GM23248 (cell line): ENCODE measurements around the gene SLC35G6. TPM values are rescaled to one million over a fixed set of nuclear protein-coding genes. Genes with fewer than 3 reads are reported as not detected.

Experiments used
- DNase-seq: peaks from one replicate; pipeline ENCODE4 v3.0.0-alpha.2; 2015
- H2AFZ ChIP-seq: fragments of 200-600 bp; sonication (generic); 2 replicates; pipeline ENCODE4 v1.6.1; 2016; ENCODE audit warnings: antibody characterized with exemption
- H3F3A ChIP-seq: fragments of 200-600 bp; sonication (generic); 2 replicates; pipeline ENCODE4 v1.6.1; 2016; ENCODE audit warnings: mild to moderate bottlenecking, antibody characterized with exemption, mixed run types; ENCODE audit not compliant: insufficient read depth
- H3K27ac ChIP-seq: fragments of 200-600 bp; sonication (generic); 2 replicates; pipeline ENCODE4 v1.5.1; 2016; ENCODE audit warnings: mild to moderate bottlenecking
- H3K27me3 ChIP-seq: fragments of 200-600 bp; sonication (generic); replicated peaks from 2 replicates; pipeline ENCODE4 v1.6.1; 2016; ENCODE audit warnings: mild to moderate bottlenecking; ENCODE audit not compliant: insufficient read depth
- H3K36me3 ChIP-seq: fragments of 200-600 bp; sonication (generic); 2 replicates; pipeline ENCODE4 v1.6.1; 2016; ENCODE audit warnings: low read depth, mild to moderate bottlenecking
- H3K4me1 ChIP-seq: fragments of 200-600 bp; sonication (generic); 2 replicates; pipeline ENCODE4 v1.6.1; 2016; ENCODE audit warnings: mild to moderate bottlenecking; ENCODE audit not compliant: insufficient read depth
- H3K4me2 ChIP-seq: fragments of 200-600 bp; sonication (generic); one replicate; pipeline ENCODE4 v1.6.1; 2016; ENCODE audit warnings: mild to moderate bottlenecking; ENCODE audit not compliant: unreplicated experiment
- H3K4me3 ChIP-seq: fragments of 200-600 bp; sonication (generic); 2 replicates; pipeline ENCODE4 v1.5.1; 2016; ENCODE audit warnings: mild to moderate bottlenecking
- H3K79me2 ChIP-seq: fragments of 200-600 bp; sonication (generic); 2 replicates; pipeline ENCODE4 v1.6.1; 2016; ENCODE audit warnings: mild to moderate bottlenecking; ENCODE audit not compliant: insufficient read depth
- H3K9ac ChIP-seq: fragments of 200-600 bp; sonication (generic); 2 replicates; pipeline ENCODE4 v1.6.1; 2016; ENCODE audit warnings: mild to moderate bottlenecking
- H3K9me2 ChIP-seq: fragments of 200-600 bp; sonication (generic); 2 replicates; pipeline ENCODE4 v1.6.1; 2016; ENCODE audit warnings: mixed run types, mild to moderate bottlenecking, moderate library complexity; ENCODE audit not compliant: insufficient read depth
- H3K9me3 ChIP-seq: fragments of 200-600 bp; sonication (generic); one replicate; pipeline ENCODE4 v1.6.1; 2017; ENCODE audit warnings: low read depth
- H4K20me1 ChIP-seq: fragments of 200-600 bp; sonication (generic); 2 replicates; pipeline ENCODE4 v1.6.0; 2016; ENCODE audit not compliant: insufficient read depth
- EZH2 ChIP-seq: fragments of 200-600 bp; sonication (generic); IDR thresholded peaks from 2 replicates; pipeline ENCODE4 v1.6.1; 2018; ENCODE audit warnings: antibody characterized with exemption, mild to moderate bottlenecking; ENCODE audit not compliant: insufficient read depth, poor library complexity, severe bottlenecking
- EZH2phosphoT487 ChIP-seq: fragments of 200-600 bp; sonication (generic); IDR thresholded peaks from 2 replicates; pipeline ENCODE4 v1.6.1; 2018; ENCODE audit warnings: antibody characterized with exemption, moderate library complexity, mild to moderate bottlenecking, low read depth; ENCODE audit not compliant: insufficient read depth
- WGBS, 2 experiments: methylation state at CpG; one replicate each; pipeline ENCODE4 v1.1.6; 2015 to 2017; ENCODE audit warnings: low lambda C conversion rate in 2 of 2, low coverage in 1 of 2; ENCODE audit errors: missing lambda C conversion rate in 2 of 2; 5-methylcytosine and 5-hydroxymethylcytosine counted together
- in situ Hi-C: fragments of 300-500 bp; cut with MboI; formaldehyde crosslinking; loops from 2 replicates; pipeline ENCODE4 v1.15.0; 2020
- polyA plus RNA-seq: library from polyadenylated mRNA; unstranded; fragments of >200 nt; fragmentation: Nextera tagmentation; extraction: Ambion mirVana; gene quantifications from 2 replicates; pipeline ENCODE4 v1.2.1, GENCODE V29; 2016
- total RNA-seq: library from RNA; depleted of rRNA; stranded (reverse); fragments of >200 nt; shearing (Covaris generic); gene quantifications from 2 replicates; pipeline ENCODE4 v1.2.3, GENCODE V29; 2014

Gene SLC35G6
- total and polyA plus RNA-seq, 2 experiments from 2014 or later: 0.14 TPM; not detected in 1

DNA sequence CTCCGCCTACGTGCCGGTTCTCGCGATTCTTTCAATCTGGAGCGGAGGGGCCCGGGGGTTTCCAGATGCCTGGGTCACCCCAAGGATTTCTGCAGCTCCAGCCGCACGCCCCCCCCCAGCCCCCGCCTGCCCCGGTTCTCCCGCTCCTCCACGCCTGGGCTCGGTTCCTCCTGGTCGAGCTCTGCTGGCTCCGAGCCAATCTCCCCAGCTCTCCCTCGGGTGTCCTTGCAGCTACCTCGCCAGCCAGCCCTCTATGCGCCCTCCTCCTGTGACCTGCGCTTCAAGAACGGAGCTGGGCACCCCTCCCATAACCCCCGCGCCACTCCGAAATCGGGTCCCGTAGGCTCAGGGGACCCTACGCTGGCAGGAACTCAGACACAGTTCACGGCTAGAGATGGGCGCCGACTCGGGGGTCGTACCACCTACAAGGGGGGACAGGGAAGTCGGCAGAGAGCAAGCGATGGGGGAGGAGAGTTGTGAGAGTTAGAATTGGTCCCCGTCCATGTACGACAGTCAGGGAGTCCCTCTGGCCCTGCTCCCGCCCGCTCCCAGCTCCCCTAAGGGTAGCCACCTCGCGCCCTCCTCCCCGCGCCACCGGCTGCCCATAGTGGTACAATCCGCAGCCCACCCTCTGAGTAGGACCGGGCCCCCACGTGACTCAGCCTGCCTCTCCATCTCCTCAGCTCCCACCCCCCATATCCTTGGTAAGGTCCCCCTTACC, 41.0 kb upstream of the SLC35G6 start:
- Histone ChIP-seq H2AFZ (no peak overlapping the region), H3K4me1 (peaks cover 16% of the 10 kb centered on the region), H3K79me2 (no peaks in the 10 kb centered on the region), H3K9me2 (no peaks in the 10 kb centered on the region), H3K27ac (no peak overlapping the region), H3K4me3 (peak overlapping the region; percentile 46), H3K36me3 (no peaks in the 10 kb centered on the region), H3F3A (peaks cover 11% of the 10 kb centered on the region), H3K9me3 (no peaks in the 10 kb centered on the region), H3K9ac (no peak overlapping the region), H4K20me1 (no peaks in the 10 kb centered on the region), H3K4me2 (peak overlapping the region; percentile 48), H3K27me3 (peaks cover 32% of the 10 kb centered on the region; the same call in 1 of the 2 replicates)
- in situ Hi-C loops: no loop called here
- DNase-seq: peak; percentile 31
- WGBS, 2 experiments: 10 to 12% methylated on average over 32 to 46 of the region's 46 CpGs
- TF ChIP-seq EZH2phosphoT487 (no peak), EZH2 (no peak)

DNA sequence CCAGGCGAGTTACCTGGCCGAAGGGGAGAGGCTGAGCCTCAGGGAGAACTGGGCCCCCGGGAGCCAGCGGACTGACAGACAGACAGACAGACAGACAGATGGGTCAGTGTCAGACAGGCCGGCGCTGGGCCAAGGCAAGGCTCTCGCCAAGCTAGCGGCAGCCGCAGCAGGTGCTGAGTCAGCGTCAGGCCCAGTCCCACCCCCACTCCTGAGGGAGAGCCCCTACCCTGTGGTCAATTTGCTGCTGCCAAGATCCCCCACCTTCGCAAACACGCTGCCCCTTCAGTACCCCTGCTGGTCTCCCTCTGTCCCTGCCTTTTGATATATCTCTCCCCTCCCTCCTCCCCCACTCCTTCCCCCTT, 40.4 kb upstream of the SLC35G6 start:
- TF ChIP-seq EZH2 (peak; percentile 29), EZH2phosphoT487 (no peak)
- H3K4me2 ChIP-seq: peak overlapping the region; percentile 48
- peak; percentile 52 for DNase-seq
- H3K9me3 ChIP-seq: no peaks in the 10 kb centered on the region
- no peaks in the 10 kb centered on the region for H3K79me2 ChIP-seq
- 13 to 14% methylated on average over 10 of the region's 12 CpGs for WGBS, 2 experiments
- in situ Hi-C loops: no loop called here
- H2AFZ ChIP-seq: no peak overlapping the region
- peaks cover 11% of the 10 kb centered on the region for H3F3A ChIP-seq
- no peaks in the 10 kb centered on the region for H4K20me1 ChIP-seq
- no peaks in the 10 kb centered on the region for H3K9me2 ChIP-seq
- H3K9ac ChIP-seq: no peak overlapping the region
- peaks cover 32% of the 10 kb centered on the region; the same call in 1 of the 2 replicates for H3K27me3 ChIP-seq
- no peak overlapping the region for H3K4me3 ChIP-seq
- H3K36me3 ChIP-seq: no peaks in the 10 kb centered on the region
- no peak overlapping the region for H3K27ac ChIP-seq
- H3K4me1 ChIP-seq: peaks cover 16% of the 10 kb centered on the region

DNA sequence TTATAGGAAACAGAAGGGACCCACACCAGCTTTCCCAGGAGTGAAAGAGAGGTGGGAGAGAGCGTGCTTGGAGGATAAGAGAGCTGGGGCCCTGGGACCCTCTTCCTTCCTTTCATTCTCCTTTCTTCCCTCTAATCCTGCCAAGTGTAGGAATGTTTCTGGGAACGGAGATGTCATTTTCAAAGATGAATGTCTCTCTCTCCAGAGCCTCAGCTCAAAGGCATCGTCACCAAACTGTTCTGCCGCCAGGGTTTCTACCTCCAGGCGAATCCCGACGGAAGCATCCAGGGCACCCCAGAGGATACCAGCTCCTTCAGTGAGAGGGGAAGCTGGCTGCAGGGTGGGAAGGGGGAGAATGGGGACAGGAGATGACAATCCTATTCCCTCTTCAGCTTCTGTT, 40.0 kb upstream of the SLC35G6 start:
- H3K4me3 ChIP-seq: no peak overlapping the region
- TF ChIP-seq EZH2phosphoT487 (no peak), EZH2 (no peak)
- H3K9me2 ChIP-seq: no peaks in the 10 kb centered on the region
- H2AFZ ChIP-seq: no peak overlapping the region
- H3K9ac ChIP-seq: no peak overlapping the region
- in situ Hi-C loops: no loop called here
- no peaks in the 10 kb centered on the region for H3K36me3 ChIP-seq
- no peak for DNase-seq
- no peaks in the 10 kb centered on the region for H3K9me3 ChIP-seq
- no peak overlapping the region for H3K4me2 ChIP-seq
- no peaks in the 10 kb centered on the region for H3K79me2 ChIP-seq
- peaks cover 35% of the 10 kb centered on the region; the same call in 1 of the 2 replicates for H3K27me3 ChIP-seq
- H3K27ac ChIP-seq: no peak overlapping the region
- H3F3A ChIP-seq: peaks cover 11% of the 10 kb centered on the region
- H4K20me1 ChIP-seq: no peaks in the 10 kb centered on the region
- WGBS, 2 experiments: 63% methylated on average over 7 of the region's 7 CpGs
- peaks cover 16% of the 10 kb centered on the region for H3K4me1 ChIP-seq

GRCh38 chr17:7442142-7442541, 39.1 kb upstream of the SLC35G6 start:
- in situ Hi-C loops: no loop called here
- DNase-seq: no peak

More at GRCh38 chr17:7442142-7442541, 39.1 kb upstream of the SLC35G6 start:
- Histone ChIP-seq H3K4me2 (no peak overlapping the region), H3K9me3 (no peaks in the 10 kb centered on the region), H3F3A (peaks cover 11% of the 10 kb centered on the region), H3K9ac (no peak overlapping the region), H4K20me1 (no peaks in the 10 kb centered on the region), H3K9me2 (no peaks in the 10 kb centered on the region), H2AFZ (no peak overlapping the region), H3K79me2 (no peaks in the 10 kb centered on the region), H3K4me1 (peaks cover 16% of the 10 kb centered on the region), H3K36me3 (no peaks in the 10 kb centered on the region), H3K27ac (no peak overlapping the region), H3K4me3 (no peak overlapping the region), H3K27me3 (peaks cover 44% of the 10 kb centered on the region)
- WGBS, 2 experiments: 59 to 64% methylated on average over 2 of the region's 2 CpGs
- no peak for TF ChIP-seq EZH2
- TF ChIP-seq EZH2phosphoT487: no peak
